Measurements from ENCODE around the gene HS3ST3B1.
A peak's percentile ranks its signal among the peaks of the same experiment; 100 is the strongest.

The HS3ST3B1 gene

GRCh38 chr17:14305785-14306496 is 5.1 kb downstream of the HS3ST3B1 start:
- Histone ChIP-seq H3K27ac (ENCODE audit: extremely low read depth, low read depth, low read length) (no peak overlapping the region), H3K4me3 (ENCODE audit: low read depth, low read length) (no peak overlapping the region), H3K9me3 (ENCODE audit: control insufficient read depth, insufficient read depth, low read depth, low read length) (no peaks in the 10 kb centered on the region), H3K4me1 (ENCODE audit: control insufficient read depth, insufficient read depth, low read length) (peaks cover 27% of the 10 kb centered on the region), H3K36me3 (ENCODE audit: control insufficient read depth in 2 of 2, insufficient read depth in 1 of 2, low read length in 2 of 2) (no peaks in the 10 kb centered on the region)
- no peak for TF ChIP-seq ZNF366 (tag by site-specific recombination; conservative IDR thresholded peaks at IDR 0.05)
- no peak for TF ChIP-seq ZNF677 (tag by site-specific recombination; IDR thresholded peaks at IDR 0.05)
- TF ChIP-seq ZNF600 (tag by site-specific recombination; IDR thresholded peaks at IDR 0.05), result peak; percentile 40; the same call in 1 of the 2 replicates
- TF ChIP-seq ELK4 (IDR thresholded peaks at IDR 0.05; ENCODE audit: borderline replicate concordance, low read depth, low read length), result no peak
- no peak for TF ChIP-seq ZNF24 (tag by site-specific recombination; IDR thresholded peaks at IDR 0.05)
- no peak for TF ChIP-seq ZNF704 (tag by site-specific recombination; IDR thresholded peaks at IDR 0.05)
- peak; percentile 11; the same call in 1 of the 2 replicates for TF ChIP-seq FEZF1 (tag by site-specific recombination; IDR thresholded peaks at IDR 0.05)
- TF ChIP-seq ZNF768 (tag by site-specific recombination; IDR thresholded peaks at IDR 0.05), result peak; percentile 83
- no peak for TF ChIP-seq ZNF76 (tag by site-specific recombination; IDR thresholded peaks at IDR 0.05; ENCODE audit: borderline replicate concordance, low read depth)
- ChIA-PET CTCF (interaction anchor here (1.4 kb wide), 1 partner anchor 712 kb away, joined by 3 read pairs; no protein-coding TSS in a partner anchor), POLR2A (no interaction called here)

GRCh38 chr17:14306596-14306995 is 5.7 kb downstream of the HS3ST3B1 start:
- Histone ChIP-seq H3K4me3 (ENCODE audit: low read depth, low read length) (no peak overlapping the region), H3K4me1 (ENCODE audit: control insufficient read depth, insufficient read depth, low read length) (peaks cover 27% of the 10 kb centered on the region), H3K27ac (ENCODE audit: extremely low read depth, low read depth, low read length) (no peak overlapping the region)

More at GRCh38 chr17:14306596-14306995, 5.7 kb downstream of the HS3ST3B1 start:
- ChIA-PET CTCF (interaction anchor here (0.7 to 1.4 kb wide), 2 partner anchors 713 to 930 kb away, joined by 3 to 4 read pairs; no protein-coding TSS in a partner anchor), POLR2A (interaction anchor here (0.8 kb wide), 1 partner anchor 9 kb away, joined by 3 read pairs; no protein-coding TSS in a partner anchor)
- H3K9me3 ChIP-seq (ENCODE audit: control insufficient read depth, insufficient read depth, low read depth, low read length), result no peaks in the 10 kb centered on the region
- TF ChIP-seq SCRT2 (tag by site-specific recombination; IDR thresholded peaks at IDR 0.05), result peak; percentile 68
- peak; percentile 61 for TF ChIP-seq PRDM10 (tag by site-specific recombination; IDR thresholded peaks at IDR 0.05)
- TF ChIP-seq IKZF3 (tag by site-specific recombination; IDR thresholded peaks at IDR 0.05), result peak; percentile 41; the same call in 1 of the 2 replicates
- TF ChIP-seq PRDM6 (tag by site-specific recombination; IDR thresholded peaks at IDR 0.05), result peak; percentile 74
- peak; percentile 33; the same call in 1 of the 2 replicates for TF ChIP-seq SCRT1 (tag by site-specific recombination; IDR thresholded peaks at IDR 0.05; ENCODE audit: borderline replicate concordance)
- TF ChIP-seq SP7 (tag by site-specific recombination; IDR thresholded peaks at IDR 0.05), result peak; percentile 21; the same call in 1 of the 2 replicates
- no peak for TF ChIP-seq ZNF449 (tag by site-specific recombination; IDR thresholded peaks at IDR 0.05)
- no peak for TF ChIP-seq ZNF132 (tag by site-specific recombination; IDR thresholded peaks at IDR 0.05; ENCODE audit: borderline replicate concordance)
- TF ChIP-seq ZNF248 (tag by site-specific recombination; IDR thresholded peaks at IDR 0.05), result no peak
- TF ChIP-seq OSR2 (tag by site-specific recombination; IDR thresholded peaks at IDR 0.05), result peak; percentile 47; the same call in 1 of the 2 replicates
- peaks cover 0 to 2% of the 10 kb centered on the region in 2 experiments; a peak in 1 of 3 replicates for H3K36me3 ChIP-seq (ENCODE audit: control insufficient read depth in 2 of 2, insufficient read depth in 1 of 2, low read length in 2 of 2)
